Osteocyte (in vitro differentiated cells): ENCODE results near the gene SSTR3. TPM values are rescaled to one million over a fixed set of nuclear protein-coding genes. Genes with fewer than 3 reads are reported as not detected.

Source experiments
- DNase-seq: peaks from one replicate; pipeline ENCODE4 v3.0.0; 2021; ENCODE audit warnings: mixed read lengths; ENCODE audit not compliant: unreplicated experiment; ENCODE audit errors: extremely low spot score
- H3K27ac Mint-ChIP-seq: one replicate; pipeline ENCODE4 v1.8.0; 2021; ENCODE audit warnings: mild to moderate bottlenecking, mixed read lengths; ENCODE audit not compliant: unreplicated experiment
- H3K27me3 Mint-ChIP-seq: one replicate; pipeline ENCODE4 v1.8.0; 2021; ENCODE audit warnings: mixed read lengths; ENCODE audit not compliant: unreplicated experiment
- H3K36me3 Mint-ChIP-seq: one replicate; pipeline ENCODE4 v1.8.0; 2021; ENCODE audit warnings: mixed read lengths; ENCODE audit not compliant: unreplicated experiment
- H3K4me1 Mint-ChIP-seq: one replicate; pipeline ENCODE4 v1.8.0; 2021; ENCODE audit warnings: mixed read lengths; ENCODE audit not compliant: unreplicated experiment
- H3K4me3 Mint-ChIP-seq: one replicate; pipeline ENCODE4 v1.8.0; 2021; ENCODE audit warnings: mild to moderate bottlenecking, moderate library complexity, mixed read lengths; ENCODE audit not compliant: unreplicated experiment
- H3K9me3 Mint-ChIP-seq: one replicate; pipeline ENCODE4 v1.8.0; 2021; ENCODE audit warnings: mixed read lengths; ENCODE audit not compliant: unreplicated experiment
- CTCF ChIP-seq: fragments of 200-600 bp; sonication (generic); IDR thresholded peaks from 2 replicates; pipeline ENCODE4 v1.5.0; 2021; ENCODE audit warnings: antibody characterized with exemption, mild to moderate bottlenecking, moderate library complexity
- total RNA-seq: library from RNA; stranded (reverse); gene quantifications from 2 replicates; pipeline ENCODE4 v1.2.1, GENCODE V29; 2021

SSTR3 gene
- total RNA-seq, 1 donor from 2014 or later: not detected

- no peak for TF ChIP-seq CTCF
- H3K4me1 Mint-ChIP-seq: peaks cover 8% of the 10 kb centered on the region
- no peaks in the 10 kb centered on the region for H3K9me3 Mint-ChIP-seq
- H3K27ac Mint-ChIP-seq: no peak overlapping the region
- no peak for DNase-seq
- no peak overlapping the region for H3K4me3 Mint-ChIP-seq
- H3K27me3 Mint-ChIP-seq: peaks cover 10% of the 10 kb centered on the region
- no peaks in the 10 kb centered on the region for H3K36me3 Mint-ChIP-seq
Observed at GRCh38 chr22:37239336-37240239, 27.3 kb upstream of the SSTR3 start.

- Mint-ChIP-seq H3K27me3 (peaks cover 10% of the 10 kb centered on the region), H3K27ac (no peak overlapping the region), H3K4me3 (no peak overlapping the region), H3K36me3 (no peaks in the 10 kb centered on the region), H3K4me1 (peaks cover 7% of the 10 kb centered on the region), H3K9me3 (no peaks in the 10 kb centered on the region)
- no peak for TF ChIP-seq CTCF
- no peak for DNase-seq
Observed at GRCh38 chr22:37237371-37238268, 25.3 kb upstream of the SSTR3 start.

DNA sequence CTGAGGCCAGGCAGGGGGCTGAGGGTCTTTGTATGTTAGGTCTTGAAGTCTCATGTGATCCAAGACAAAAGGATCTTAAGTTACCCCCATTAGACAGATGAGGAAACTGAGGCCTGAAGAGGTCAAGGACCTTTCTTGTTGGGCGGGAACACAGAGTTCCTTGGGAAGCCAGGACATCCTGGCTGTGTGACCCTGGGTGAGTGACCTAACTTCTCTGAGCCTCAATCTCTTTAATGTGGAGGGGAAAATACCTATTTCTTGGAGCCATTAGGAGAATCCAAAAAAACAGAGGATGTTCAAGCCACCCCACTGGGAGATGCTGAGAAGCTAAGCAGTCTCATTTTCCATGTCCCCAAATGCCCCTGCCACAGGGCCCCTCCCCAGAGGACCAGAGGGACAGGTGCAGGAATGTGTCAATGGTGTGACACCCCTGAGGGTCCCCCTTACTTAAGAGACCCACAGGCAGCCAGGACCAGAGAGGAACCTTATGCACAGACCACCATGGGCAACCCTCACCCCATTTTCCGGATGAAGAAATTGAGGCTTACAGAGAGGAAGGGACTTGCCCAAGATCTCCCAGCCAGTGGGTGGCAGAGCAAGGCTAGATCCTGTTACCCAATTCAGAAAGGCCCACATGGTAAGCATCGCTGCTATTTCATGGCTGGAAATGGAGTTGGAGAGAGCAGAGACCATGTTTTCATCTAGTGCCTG, 23.8 kb upstream of the SSTR3 start:
- H3K4me1 Mint-ChIP-seq: peaks cover 4% of the 10 kb centered on the region
- H3K4me3 Mint-ChIP-seq: no peak overlapping the region
- no peak for TF ChIP-seq CTCF
- H3K9me3 Mint-ChIP-seq: no peaks in the 10 kb centered on the region
- no peak for DNase-seq
- no peak overlapping the region for H3K27ac Mint-ChIP-seq
- H3K27me3 Mint-ChIP-seq: peaks cover 10% of the 10 kb centered on the region
- no peaks in the 10 kb centered on the region for H3K36me3 Mint-ChIP-seq

DNA sequence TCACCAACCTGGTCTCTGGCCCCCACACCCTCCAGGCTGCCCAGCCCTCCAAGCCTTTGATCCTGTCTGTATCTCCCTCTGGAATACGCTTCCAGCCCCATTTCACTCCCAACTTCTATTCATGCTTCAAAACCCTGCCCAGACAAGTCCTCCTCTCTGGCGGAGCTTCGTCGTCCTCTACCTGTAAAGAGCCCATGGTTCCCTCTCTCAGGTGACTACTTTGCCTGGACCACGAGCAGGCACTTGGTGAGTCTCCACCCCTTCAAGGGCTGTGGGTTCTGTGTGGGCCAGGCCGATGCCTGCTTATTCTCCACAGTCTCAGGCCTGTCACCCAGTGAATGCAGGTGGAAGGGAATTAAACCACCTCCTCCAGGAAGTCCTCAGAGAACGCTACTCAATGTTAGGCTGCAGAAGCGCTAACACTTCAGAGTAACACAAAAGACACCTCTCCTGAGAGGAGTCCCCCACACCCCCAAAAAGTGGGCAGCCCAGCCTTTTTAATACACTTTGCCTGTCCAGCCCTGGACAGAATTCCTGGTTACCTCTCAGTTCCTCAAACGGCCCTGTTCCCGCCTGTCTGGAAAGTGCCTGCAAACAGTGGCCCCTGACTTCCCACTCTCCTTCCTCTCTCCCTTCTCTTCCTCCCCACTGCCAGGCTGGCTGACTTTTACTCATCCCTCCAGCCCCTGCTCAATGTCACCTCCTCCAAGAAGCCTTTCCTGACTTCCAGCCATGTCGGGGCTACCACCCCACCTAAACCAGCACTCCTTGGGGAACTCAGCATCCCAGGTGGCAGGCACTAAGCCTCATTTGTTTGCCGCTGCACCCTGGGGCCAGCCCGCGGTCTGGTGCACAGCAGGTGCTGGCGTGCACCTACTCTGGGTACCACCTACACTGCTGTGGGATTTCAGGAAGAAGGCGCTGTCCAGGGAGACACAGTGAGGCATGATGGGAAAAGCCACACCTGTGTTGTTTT, 22.7 kb upstream of the SSTR3 start:
- H3K27ac Mint-ChIP-seq: no peak overlapping the region
- no peak overlapping the region for H3K4me3 Mint-ChIP-seq
- H3K27me3 Mint-ChIP-seq: peaks cover 10% of the 10 kb centered on the region
- peaks cover 4% of the 10 kb centered on the region for H3K4me1 Mint-ChIP-seq
- no peaks in the 10 kb centered on the region for H3K36me3 Mint-ChIP-seq
- TF ChIP-seq CTCF: no peak
- DNase-seq: no peak
- H3K9me3 Mint-ChIP-seq: no peaks in the 10 kb centered on the region
